ENCODE data around the gene CCL15.

DNA sequence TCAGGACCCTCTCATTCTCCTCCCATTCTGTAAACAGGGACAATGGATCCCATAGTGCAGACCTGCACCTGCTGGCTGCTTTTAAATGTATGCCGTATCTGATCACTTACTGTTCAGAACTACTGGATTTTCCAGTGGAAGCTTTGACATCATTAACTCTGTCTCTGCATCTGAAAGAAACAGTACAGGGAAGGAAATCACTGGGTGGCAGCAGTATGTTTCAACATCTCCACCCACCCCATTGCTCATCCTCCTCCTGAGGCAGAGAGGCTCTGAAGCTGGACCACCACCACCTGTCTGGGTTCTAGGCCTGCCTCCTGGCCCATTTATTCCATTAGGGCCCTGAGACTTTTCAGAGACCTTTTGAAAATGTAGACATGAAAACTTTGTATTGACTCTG is 2.6 kb downstream of the CCL15 start:
- TF ChIP-seq CTCF (IDR thresholded peaks at IDR 0.05; ENCODE audit: low read depth, low read length, poor library complexity, severe bottlenecking) (no peak), EZH2phosphoT487 (IDR thresholded peaks at IDR 0.05; ENCODE audit: borderline replicate concordance, low read length) (no peak)

Data from DOHH2 (cell line).